Endothelial cell of umbilical vein (primary cell): ENCODE data around the gene HS6ST2.

ENCODE experiments used
- CTCF ChIP-seq, 2 donors: IDR thresholded peaks; 1 replicate in 1 of 2; 2 replicates in 1 of 2; pipeline ENCODE4 v1.5.1; 2011; ENCODE audit warnings: low read length in 2 of 2, mild to moderate bottlenecking in 2 of 2, moderate library complexity in 2 of 2, control low read depth in 1 of 2, inconsistent platforms in 1 of 2, low read depth in 1 of 2; ENCODE audit not compliant: insufficient read depth in 1 of 2; ENCODE audit errors: extremely low read depth in 1 of 2
- EZH2 ChIP-seq: IDR thresholded peaks from 2 replicates; pipeline ENCODE4 v1.6.1; 2012; ENCODE audit warnings: borderline replicate concordance, low read depth, mild to moderate bottlenecking, moderate library complexity, low read length, inconsistent platforms; ENCODE audit not compliant: severe bottlenecking
- FOS ChIP-seq: IDR thresholded peaks from 2 replicates; pipeline ENCODE4 v1.6.1; 2011; ENCODE audit warnings: mild to moderate bottlenecking, low read length, moderate library complexity, borderline replicate concordance; ENCODE audit not compliant: insufficient read depth
- GATA2 ChIP-seq: IDR thresholded peaks from 2 replicates; pipeline ENCODE4 v1.7.0; 2011; ENCODE audit warnings: low read depth, mild to moderate bottlenecking, moderate library complexity, mixed read lengths, low read length; ENCODE audit not compliant: insufficient read length, insufficient read depth
- JUN ChIP-seq: IDR thresholded peaks from 2 replicates; pipeline ENCODE4 v1.6.1; 2011; ENCODE audit warnings: borderline replicate concordance, low read depth; ENCODE audit not compliant: insufficient read length, insufficient read depth
- MAX ChIP-seq: IDR thresholded peaks from 2 replicates; pipeline ENCODE4 v1.6.1; 2011; ENCODE audit not compliant: insufficient read depth, insufficient read length
- MYC ChIP-seq: IDR thresholded peaks from one replicate; pipeline ENCODE4 v1.6.1; 2011; ENCODE audit warnings: mild to moderate bottlenecking, low read depth, low read length
- POLR2A ChIP-seq: IDR thresholded peaks from 2 replicates; pipeline ENCODE4 v1.6.1; 2012; ENCODE audit warnings: low read depth, mild to moderate bottlenecking, control low read depth, low read length
- POLR2AphosphoS5 ChIP-seq: IDR thresholded peaks from 2 replicates; pipeline ENCODE4 v1.6.1; 2012; ENCODE audit warnings: low read depth, mild to moderate bottlenecking, control low read depth, low read length, moderate library complexity; ENCODE audit not compliant: insufficient read depth

DNA sequence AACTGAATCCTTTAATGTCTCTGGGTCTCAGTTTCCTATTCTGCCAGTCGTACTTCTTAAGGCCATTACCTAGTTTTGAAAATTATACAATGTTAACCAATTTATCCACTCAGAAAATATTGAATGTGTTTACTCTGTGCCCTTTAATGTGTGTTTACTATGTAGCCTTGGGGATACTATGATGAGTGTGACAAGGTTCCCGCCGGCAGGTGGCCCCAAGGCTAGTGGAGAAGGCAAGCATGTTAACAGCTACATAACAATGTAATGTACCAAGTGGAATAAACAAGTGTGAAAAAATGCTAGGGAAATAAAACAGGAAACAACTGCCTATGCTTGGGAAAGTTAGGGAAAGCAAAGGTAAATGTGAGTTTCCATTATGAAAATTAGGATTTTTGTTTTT is 282.3 kb downstream of the HS6ST2 start:
- TF ChIP-seq MAX, result no peak
- TF ChIP-seq CTCF (IDR thresholded peaks at IDR 0.05; ENCODE audit: extremely low read depth in 1 of 2, insufficient read depth in 1 of 2, low read depth in 1 of 2, low read length in 2 of 2), result no peak
- no peak for TF ChIP-seq EZH2
- TF ChIP-seq JUN, result no peak
- no peak for TF ChIP-seq POLR2A
- TF ChIP-seq POLR2AphosphoS5, result no peak
- no peak for TF ChIP-seq FOS
- no peak for TF ChIP-seq MYC
- TF ChIP-seq GATA2, result no peak
